Fibroblast of skin of right biceps (primary cell): ENCODE results near the gene DNAH5.
A peak's percentile ranks its signal among the peaks of the same experiment; 100 is the strongest.

ENCODE experiments used
- DNase-seq: peaks from one replicate; pipeline ENCODE4 v3.0.0-alpha.2; 2013

The DNAH5 gene

GRCh38 chr5:13934125-13934524 lies 10.4 kb downstream of the DNAH5 start:
- DNase-seq = no peak

GRCh38 chr5:13932561-13932960 lies 11.9 kb downstream of the DNAH5 start:
- no peak for DNase-seq

- no peak for DNase-seq
Observed at GRCh38 chr5:13932011-13932410, 12.5 kb downstream of the DNAH5 start.

GRCh38 chr5:13930541-13931171 lies 13.8 kb downstream of the DNAH5 start:
- DNase-seq = no peak

- DNase-seq = no peak
Observed at GRCh38 chr5:13926731-13927130, 17.8 kb downstream of the DNAH5 start.

GRCh38 chr5:13921578-13921977 lies 22.9 kb downstream of the DNAH5 start:
- DNase-seq = peak; percentile 36

- no peak for DNase-seq
Observed at GRCh38 chr5:13919786-13920185, 24.7 kb downstream of the DNAH5 start.

GRCh38 chr5:13919087-13919486 lies 25.4 kb downstream of the DNAH5 start:
- DNase-seq = no peak

- DNase-seq = no peak
Observed at GRCh38 chr5:13917061-13917460, 27.4 kb downstream of the DNAH5 start.

- no peak for DNase-seq
Observed at GRCh38 chr5:13913962-13914361, 30.5 kb downstream of the DNAH5 start.

- DNase-seq = no peak
Observed at GRCh38 chr5:13910637-13911288, 33.7 kb downstream of the DNAH5 start.

GRCh38 chr5:13910201-13910600 lies 34.3 kb downstream of the DNAH5 start:
- DNase-seq = no peak

GRCh38 chr5:13909271-13909670 lies 35.2 kb downstream of the DNAH5 start:
- DNase-seq = no peak

GRCh38 chr5:13898569-13898968 lies 45.9 kb downstream of the DNAH5 start:
- DNase-seq = no peak

- no peak for DNase-seq
Observed at GRCh38 chr5:13878357-13878756, 66.1 kb downstream of the DNAH5 start.

- DNase-seq = peak; percentile 36
Observed at GRCh38 chr5:13866792-13867191, 77.7 kb downstream of the DNAH5 start.

GRCh38 chr5:13865312-13865711 lies 79.2 kb downstream of the DNAH5 start:
- DNase-seq = no peak

- no peak for DNase-seq
Observed at GRCh38 chr5:13860146-13860545, 84.3 kb downstream of the DNAH5 start.

- DNase-seq = no peak
Observed at GRCh38 chr5:13859270-13860065, 85.0 kb downstream of the DNAH5 start.

GRCh38 chr5:13843175-13843846 lies 101.2 kb downstream of the DNAH5 start:
- no peak for DNase-seq

GRCh38 chr5:13833440-13833839 lies 111.0 kb downstream of the DNAH5 start:
- no peak for DNase-seq

GRCh38 chr5:13831351-13831750 lies 113.1 kb downstream of the DNAH5 start:
- peak; percentile 21 for DNase-seq

GRCh38 chr5:13830536-13830935 lies 114.0 kb downstream of the DNAH5 start:
- no peak for DNase-seq

- DNase-seq = no peak
Observed at GRCh38 chr5:13821366-13821765, 123.1 kb downstream of the DNAH5 start.
